Measurements from ENCODE around the gene CLIP2.
A peak's percentile ranks its signal among the peaks of the same experiment; 100 is the strongest.

CLIP2 gene

GRCh38 chr7:74449144-74449543 lies 159.9 kb downstream of the CLIP2 start:
- POLR2A ChIA-PET (ENCODE audit: low non-redundant PET): no interaction called here
- H3K27ac ChIP-seq: no peak overlapping the region
- no peak for TF ChIP-seq CTCF (conservative IDR thresholded peaks at IDR 0.05; ENCODE audit: low read depth)
- no peak for DNase-seq (ENCODE audit: low spot score)
- CTCF ChIA-PET: interaction anchor here (0.8 to 1.6 kb wide), 2 partner anchors 15 to 23 kb away, joined by 3 to 7 read pairs; no protein-coding TSS in a partner anchor

DNA sequence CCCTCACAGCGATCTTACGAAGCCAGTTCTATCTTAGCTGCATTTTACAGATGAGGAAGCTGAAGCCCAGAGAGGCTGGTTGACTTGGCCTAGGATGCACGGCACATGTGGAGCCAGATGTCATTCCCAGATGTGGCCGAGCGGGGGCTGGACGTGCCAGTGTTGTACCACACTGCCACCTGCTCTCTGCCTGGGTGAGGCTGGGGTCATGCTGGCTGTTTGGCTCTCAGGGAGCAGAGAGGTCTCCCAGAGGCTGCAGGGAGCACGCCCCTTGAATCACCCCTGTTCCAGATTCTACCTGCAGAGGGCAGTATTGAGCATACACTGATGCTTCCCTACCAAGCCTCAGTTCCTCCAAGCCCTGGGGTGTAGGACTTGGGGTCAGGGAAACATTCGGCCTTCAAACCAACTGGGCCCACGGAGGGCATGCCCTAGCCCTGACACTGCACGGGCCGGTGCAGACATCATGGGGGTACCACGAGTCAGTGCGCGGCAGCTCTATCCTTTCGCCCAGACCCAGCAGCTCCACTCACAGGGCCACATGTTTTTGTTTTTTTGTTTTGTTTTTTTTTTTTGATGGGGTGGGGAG lies 160.7 kb downstream of the CLIP2 start:
- ChIA-PET CTCF (interaction anchor here (0.6 to 1.6 kb wide), 4 partner anchors 15 to 595 kb away, joined by 3 to 7 read pairs (median 4); no protein-coding TSS in a partner anchor), POLR2A (ENCODE audit: low non-redundant PET) (interaction anchor here (0.6 kb wide), 1 partner anchor 61 kb away, joined by 4 read pairs; no protein-coding TSS in a partner anchor)
- DNase-seq (ENCODE audit: low spot score): peak; percentile 34
- peak; percentile 85 for TF ChIP-seq CTCF (conservative IDR thresholded peaks at IDR 0.05; ENCODE audit: low read depth)
- peak overlapping the region; percentile 95 for H3K27ac ChIP-seq

- ChIA-PET POLR2A (ENCODE audit: low non-redundant PET) (interaction anchor here (0.5 to 1.3 kb wide), 2 partner anchors 24 to 25 kb away, joined by 3 read pairs; no protein-coding TSS in a partner anchor), CTCF (interaction anchor here (0.6 kb wide), 2 partner anchors 120 to 162 kb away, joined by 4 read pairs; no protein-coding TSS in a partner anchor)
- peak overlapping the region; percentile 95 for H3K27ac ChIP-seq
- peak; percentile 47 for DNase-seq (ENCODE audit: low spot score)
- no peak for TF ChIP-seq CTCF (conservative IDR thresholded peaks at IDR 0.05; ENCODE audit: low read depth)
Observed at GRCh38 chr7:74452748-74453321, 163.6 kb downstream of the CLIP2 start.

GRCh38 chr7:74453322-74454011 lies 164.3 kb downstream of the CLIP2 start, which contains the start of gene GTF2IRD1:
GTF2IRD1 (plus strand) TSS chr7:74453906; CDS start chr7:74508081, 54,175 bp downstream.
- POLR2A ChIA-PET (ENCODE audit: low non-redundant PET): interaction anchor here (0.5 kb wide), 1 partner anchor 23 kb away, joined by 3 read pairs; no protein-coding TSS in a partner anchor
- peak within 1 kb of the TSS; percentile 95 for H3K27ac ChIP-seq
- DNase-seq (ENCODE audit: low spot score): peak; percentile 84
- TF ChIP-seq CTCF (conservative IDR thresholded peaks at IDR 0.05; ENCODE audit: low read depth): no peak
- CTCF ChIA-PET: interaction anchor here (0.5 to 0.6 kb wide), 2 partner anchors 26 to 119 kb away, joined by 4 to 5 read pairs; no protein-coding TSS in a partner anchor

GRCh38 chr7:74454021-74454924 lies 165.1 kb downstream of the CLIP2 start:
- DNase-seq (ENCODE audit: low spot score): peak; percentile 9
- no peak for TF ChIP-seq CTCF (conservative IDR thresholded peaks at IDR 0.05; ENCODE audit: low read depth)
- POLR2A ChIA-PET (ENCODE audit: low non-redundant PET): no interaction called here
- CTCF ChIA-PET: no interaction called here
- H3K27ac ChIP-seq: peak overlapping the region; percentile 95

Measured in RWPE1 (cell line).